ENCODE data around the gene SHFL.

Gene SHFL

GRCh38 chr19:10088949-10089554 is 2.9 kb downstream of the SHFL start:
- no peak for DNase-seq

GRCh38 chr19:10089801-10090375 is 3.8 kb downstream of the SHFL start:
- DNase-seq = no peak

DNA sequence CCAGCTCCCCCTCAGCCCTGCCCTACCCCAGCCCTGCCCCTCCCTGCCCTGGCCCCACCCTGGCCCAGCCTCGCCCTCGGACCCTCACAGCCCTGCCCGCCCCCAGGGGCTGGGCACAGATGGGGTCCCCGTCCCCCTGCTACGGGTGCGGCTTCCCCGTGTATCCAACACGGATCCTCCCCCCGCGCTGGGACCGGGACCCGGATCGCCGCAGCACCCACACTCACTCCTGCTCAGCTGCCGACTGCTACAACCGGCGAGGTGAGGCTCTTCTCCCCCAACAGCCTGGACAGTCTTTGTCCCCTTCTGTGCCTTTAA is 5.2 kb downstream of the SHFL start:
- no peak for DNase-seq

DNA sequence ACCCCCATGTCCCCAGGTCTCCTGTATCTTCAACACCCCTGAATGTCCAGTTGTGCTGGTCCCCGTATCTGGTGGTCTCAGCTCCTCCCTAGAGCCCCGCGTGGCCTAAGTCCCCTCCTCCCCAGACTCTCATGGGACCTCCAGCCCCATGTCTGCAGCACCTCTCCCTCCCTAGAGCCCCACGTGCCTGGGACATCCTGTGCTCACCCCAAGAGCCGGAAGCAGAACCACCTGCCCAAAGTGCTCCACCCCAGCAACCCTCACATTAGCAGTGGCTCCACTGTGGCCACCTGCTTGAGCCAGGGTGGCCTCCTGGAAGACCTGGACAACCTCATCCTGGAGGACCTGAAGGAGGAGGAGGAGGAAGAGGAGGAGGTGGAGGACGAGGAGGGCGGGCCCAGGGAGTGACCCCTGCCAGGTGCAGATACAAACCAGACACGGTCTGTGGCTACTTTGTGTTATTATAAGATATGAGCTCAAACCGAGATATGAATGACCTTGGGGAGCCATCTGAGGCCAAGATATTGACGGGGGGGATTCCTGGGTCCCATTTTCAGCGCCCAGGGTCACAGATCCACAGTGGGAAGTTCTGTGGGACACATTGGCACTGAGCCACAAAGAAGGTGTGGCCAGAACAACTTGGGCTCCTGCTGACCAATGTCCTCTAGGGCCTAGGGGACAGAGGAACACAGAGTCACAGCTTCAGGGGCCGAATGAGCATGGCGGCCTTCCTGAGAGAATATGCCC is 6.0 kb downstream of the SHFL start:
- DNase-seq = no peak

DNA sequence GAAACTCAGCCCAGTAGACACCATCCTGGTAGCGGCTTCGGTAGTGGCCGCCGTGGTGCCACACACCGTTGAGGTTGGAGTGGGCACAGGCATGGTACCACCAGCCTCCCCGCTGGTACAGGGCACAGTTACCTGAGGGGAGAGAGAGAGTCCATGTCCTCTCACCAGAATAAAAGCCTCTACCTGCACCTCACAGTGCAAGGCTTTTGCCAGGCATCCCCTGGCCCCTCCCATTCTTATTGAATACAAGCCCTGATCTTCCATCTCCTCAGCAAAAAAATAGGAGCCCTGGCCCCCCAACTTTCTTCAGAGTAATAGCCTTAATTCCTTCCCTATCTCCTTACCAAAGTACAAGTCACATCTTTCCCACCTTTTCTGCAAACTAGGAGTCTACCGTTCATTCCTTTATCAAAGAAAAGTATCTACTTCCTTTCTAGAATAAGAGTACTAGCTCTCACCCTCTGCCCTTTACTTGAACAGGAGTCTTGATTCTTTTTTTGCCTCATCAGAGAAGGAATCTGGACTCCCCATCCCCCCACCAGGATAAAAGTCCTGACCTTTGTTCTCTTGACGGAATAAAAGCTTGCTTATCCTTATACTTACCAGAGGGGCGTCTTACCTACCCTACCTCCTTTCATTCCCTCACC is 6.7 kb downstream of the SHFL start:
- DNase-seq = no peak

- no peak for DNase-seq
Measured at GRCh38 chr19:10093295-10094186, 7.4 kb downstream of the SHFL start.

DNA sequence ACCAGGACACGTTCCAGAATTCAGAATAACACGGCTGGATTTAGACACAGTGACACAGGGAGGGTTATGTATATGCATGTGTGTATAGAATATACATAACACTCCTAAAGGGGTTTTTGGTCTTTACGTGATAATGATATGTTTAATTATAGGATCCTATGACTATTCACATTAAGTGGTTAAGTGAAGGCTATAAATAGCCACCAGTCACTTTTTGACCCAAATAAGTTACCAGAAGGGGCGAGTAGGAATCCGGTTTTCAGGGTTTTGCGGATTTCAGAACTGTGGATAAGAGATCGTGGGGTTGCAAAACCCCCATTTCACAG is 9.5 kb downstream of the SHFL start:
- no peak for DNase-seq

DNA sequence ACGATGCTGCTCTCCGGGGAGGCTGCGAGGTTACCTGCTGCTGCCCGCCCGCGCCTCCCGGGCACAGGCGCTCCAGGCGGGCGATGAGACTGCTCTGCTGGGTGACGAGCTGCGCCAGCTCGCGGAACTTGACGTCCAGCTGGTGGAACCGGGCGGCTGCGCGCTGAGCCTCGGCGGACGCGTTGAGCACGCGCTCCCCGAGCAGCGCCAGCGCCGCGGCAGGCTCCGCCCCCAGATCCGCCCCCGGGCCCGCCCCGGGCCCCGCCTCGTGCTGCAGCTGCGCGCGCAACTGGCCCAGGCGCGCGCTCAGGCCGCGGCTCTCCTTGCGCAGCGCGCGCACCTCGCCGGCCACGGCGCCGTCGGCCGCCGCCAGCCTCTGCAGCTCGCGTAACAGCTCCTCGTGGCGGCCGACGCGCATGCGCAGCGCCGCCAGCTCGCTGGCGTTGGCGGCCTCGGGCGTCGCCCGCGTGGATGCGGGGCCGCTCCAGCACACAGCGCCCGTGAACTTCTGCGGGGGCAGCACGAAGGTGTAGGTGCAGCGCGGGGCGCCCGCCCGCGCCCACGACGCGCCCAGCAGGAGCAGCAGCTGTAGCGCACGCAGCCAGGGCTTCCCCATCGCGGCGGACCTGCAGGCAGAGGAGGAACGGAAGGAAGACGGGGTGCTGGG is 10.0 kb downstream of the SHFL start:
- peak; percentile 77 for DNase-seq

DNA sequence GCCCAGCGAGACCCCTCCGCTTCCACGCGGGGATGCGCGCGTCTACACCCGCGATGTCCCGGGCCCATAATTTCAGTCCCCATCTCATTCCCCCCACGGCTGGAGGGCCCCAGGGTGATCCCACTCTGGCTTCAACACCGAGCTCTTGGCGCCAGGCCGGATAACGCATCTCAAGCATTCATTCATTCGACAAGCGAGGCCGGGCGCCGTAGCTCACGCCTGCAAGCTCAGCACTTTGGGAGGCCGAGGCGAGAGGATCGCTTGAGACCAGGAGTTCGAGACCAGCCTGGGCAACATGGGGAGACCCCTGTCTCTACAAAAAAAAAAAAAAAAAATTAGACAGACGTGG is 10.5 kb downstream of the SHFL start:
- DNase-seq = no peak

GRCh38 chr19:10100163-10100785 is 14.2 kb downstream of the SHFL start:
- no peak for DNase-seq

GRCh38 chr19:10102787-10103236 is 16.7 kb downstream of the SHFL start:
- DNase-seq = no peak

DNA sequence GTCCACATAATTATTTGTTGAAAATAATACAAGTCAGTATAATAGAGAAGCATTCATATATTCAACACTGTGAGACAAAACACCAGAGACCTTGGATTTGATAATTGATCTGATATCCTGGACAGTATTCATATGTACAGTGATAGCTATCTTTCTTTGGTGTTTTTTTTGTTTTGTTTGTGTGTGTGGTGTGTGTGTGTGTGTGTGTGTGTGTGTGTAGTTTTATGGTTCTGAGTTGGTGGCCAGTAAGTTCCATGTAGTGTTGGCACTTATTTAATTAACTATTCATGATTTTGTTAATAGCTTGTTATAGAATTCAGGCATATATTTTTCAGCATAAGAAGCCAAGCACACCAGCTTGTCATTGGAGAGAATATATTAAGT is 18.0 kb downstream of the SHFL start:
- DNase-seq = no peak

- DNase-seq = no peak
Measured at GRCh38 chr19:10104665-10105508, 18.8 kb downstream of the SHFL start.

- no peak for DNase-seq
Measured at GRCh38 chr19:10105509-10106099, 19.5 kb downstream of the SHFL start.

DNA sequence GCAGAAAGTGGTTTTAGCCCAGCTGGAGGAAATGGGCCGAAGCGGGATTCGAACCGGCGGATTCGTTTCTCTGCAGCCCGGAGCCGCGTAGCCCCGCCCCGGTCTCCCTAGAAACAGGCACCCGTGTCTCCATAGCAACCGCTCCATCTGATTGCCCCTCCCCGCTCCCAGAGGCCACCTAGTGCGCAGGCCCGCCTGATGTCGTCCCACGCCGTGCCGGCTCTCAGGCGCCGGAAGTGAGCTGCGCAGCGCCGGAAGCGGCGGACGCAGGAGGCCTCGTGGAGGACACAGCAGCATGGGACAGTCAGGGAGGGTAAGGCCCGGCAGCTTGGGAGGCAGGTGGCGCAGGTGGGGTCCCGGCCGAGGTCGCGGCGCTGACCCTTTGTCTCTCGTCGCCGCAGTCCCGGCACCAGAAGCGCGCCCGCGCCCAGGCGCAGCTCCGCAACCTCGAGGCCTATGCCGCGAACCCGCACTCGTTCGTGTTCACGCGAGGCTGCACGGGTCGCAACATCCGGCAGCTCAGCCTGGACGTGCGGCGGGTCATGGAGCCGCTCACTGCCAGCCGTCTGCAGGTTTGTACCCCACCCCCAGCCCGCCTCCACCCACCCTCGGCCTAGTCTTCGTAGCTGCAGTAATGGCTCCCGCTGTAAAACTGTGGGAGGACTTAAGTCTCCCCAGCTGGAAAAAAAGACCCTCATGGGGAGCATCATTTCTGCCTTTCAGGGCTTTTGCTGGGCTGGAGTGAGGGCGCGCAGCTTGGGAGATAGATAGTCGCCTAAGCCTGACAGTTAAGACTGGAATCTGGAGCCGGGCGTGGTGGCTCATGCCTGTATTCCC is 20.2 kb downstream of the SHFL start, which contains the start of gene PPAN:
Gene PPAN, plus strand, starts transcription at position 263 of the 837 bp plus-strand sequence. Its CDS starts 33 bp downstream, at position 296.
- DNase-seq = peak; percentile 89

GRCh38 chr19:10107254-10107653 is 21.1 kb downstream of the SHFL start:
- no peak for DNase-seq

DNA sequence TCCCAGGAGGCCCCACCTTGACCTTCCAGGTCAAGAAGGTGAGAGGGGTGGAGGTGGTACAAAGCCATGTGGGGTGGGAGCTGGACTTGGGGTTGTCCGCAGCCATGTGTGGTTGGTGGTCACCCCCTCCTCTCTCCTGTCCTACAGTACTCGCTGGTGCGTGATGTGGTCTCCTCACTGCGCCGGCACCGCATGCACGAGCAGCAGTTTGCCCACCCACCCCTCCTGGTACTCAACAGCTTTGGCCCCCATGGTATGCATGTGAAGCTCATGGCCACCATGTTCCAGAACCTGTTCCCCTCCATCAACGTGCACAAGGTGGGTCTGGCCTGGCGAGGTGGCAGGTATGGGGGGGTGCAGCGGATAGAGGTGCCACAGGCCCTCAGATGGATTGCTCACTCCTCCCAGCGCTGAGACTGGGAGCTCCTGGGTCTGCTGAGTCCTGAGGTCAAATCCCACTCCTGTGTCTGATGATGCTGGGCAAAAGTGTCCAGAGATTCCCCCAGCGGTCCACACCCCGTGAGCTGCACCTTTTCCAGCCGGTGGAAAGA is 21.8 kb downstream of the SHFL start:
- DNase-seq = no peak

DNA sequence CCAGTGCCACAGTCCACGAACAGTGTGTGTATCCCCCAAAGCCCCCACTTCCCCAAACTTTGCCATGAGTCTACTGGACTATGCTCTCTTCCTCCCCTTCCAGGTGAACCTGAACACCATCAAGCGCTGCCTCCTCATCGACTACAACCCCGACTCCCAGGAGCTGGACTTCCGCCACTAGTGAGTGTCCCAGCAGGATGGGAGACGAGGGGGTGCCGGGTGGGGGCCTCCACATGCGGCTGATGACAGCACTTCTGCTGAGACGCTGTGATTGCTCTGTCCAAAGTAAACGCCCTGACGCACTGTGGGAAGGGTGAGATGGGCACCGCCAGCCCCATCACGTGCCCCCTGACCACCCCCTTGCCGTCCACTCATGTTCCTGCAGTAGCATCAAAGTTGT is 23.4 kb downstream of the SHFL start:
- DNase-seq = no peak
